Cardiac septum (tissue), 1 donor: Measurements from ENCODE around the gene CD72. TPM values are rescaled to one million over a fixed set of nuclear protein-coding genes. Genes with fewer than 3 reads are reported as not detected.
"Not testable (repeated sequence)": the region's sequence is repeated elsewhere in the genome, so short reads cannot be mapped to it uniquely, and the experiment has no call there.

Source experiments
- DNase-seq: peaks from one replicate; pipeline ENCODE4 v3.0.0-alpha.2; 2020; ENCODE audit warnings: low spot score
- intact Hi-C: fragments of 100-400 bp; cut with DNase I; formaldehyde crosslinking; loops from one replicate; pipeline ENCODE4 v1.14.0; 2022
- total RNA-seq: library from RNA; stranded (reverse); fragmentation: NEBNext Ultra II Directional; extraction: Animal tissue kit (Norgen Biotek cat#: 25700); gene quantifications from one replicate; pipeline ENCODE4 v1.2.1, GENCODE V29; 2021
- donor health status: DM: no; HTN: no; CAD: no.

Gene CD72
- total RNA-seq, 1 donor from 2014 or later = 0.59 TPM

GRCh38 chr9:35651956-35652828 lies 34.0 kb upstream of the CD72 start:
- intact Hi-C loops = no loop called here
- peak; percentile 41 for DNase-seq

GRCh38 chr9:35650341-35651158 lies 32.3 kb upstream of the CD72 start, which contains the start of gene SIT1:
TSS of gene SIT1 (minus strand) at chr9:35650931. CDS start at chr9:35650853, 78 bp downstream.
- no peak for DNase-seq
- intact Hi-C loops = no loop called here

- intact Hi-C loops = loop anchor here (5.0 kb wide), 1 partner anchor 42 kb away; the partner anchor contains the start of gene TESK1
- no peak for DNase-seq
Measured at GRCh38 chr9:35649431-35650340, 31.5 kb upstream of the CD72 start.

GRCh38 chr9:35646533-35647265 lies 28.5 kb upstream of the CD72 start:
- peak; percentile 96 for DNase-seq
- intact Hi-C loops = loop anchor here (5.0 kb wide), 1 partner anchor 39 kb away; the partner anchor contains the start of gene TESK1

- no peak for DNase-seq
- intact Hi-C loops = loop anchor here (5.0 kb wide), 1 partner anchor 39 kb away; the partner anchor contains the start of gene TESK1
Measured at GRCh38 chr9:35646153-35646532, 27.9 kb upstream of the CD72 start.

GRCh38 chr9:35645736-35646135 lies 27.5 kb upstream of the CD72 start:
- intact Hi-C loops = loop anchor here (5.0 kb wide), 1 partner anchor 38 kb away; the partner anchor contains the start of gene TESK1
- not testable (repeated sequence) for DNase-seq

- intact Hi-C loops = no loop called here
- no peak for DNase-seq
Measured at GRCh38 chr9:35643046-35643445, 24.8 kb upstream of the CD72 start.

- intact Hi-C loops, DNase-seq: not testable (repeated sequence)
Measured at GRCh38 chr9:35641478-35641877, 23.3 kb upstream of the CD72 start.

- DNase-seq, intact Hi-C loops: not testable (repeated sequence)
Measured at GRCh38 chr9:35640431-35640830, 22.2 kb upstream of the CD72 start.

- DNase-seq = no peak
- intact Hi-C loops = no loop called here
Measured at GRCh38 chr9:35639631-35640030, 21.4 kb upstream of the CD72 start.

- DNase-seq, intact Hi-C loops: not testable (repeated sequence)
Measured at GRCh38 chr9:35639225-35639624, 21.0 kb upstream of the CD72 start.

- intact Hi-C loops, DNase-seq: not testable (repeated sequence)
Measured at GRCh38 chr9:35638751-35639150, 20.5 kb upstream of the CD72 start.

- intact Hi-C loops = not testable (repeated sequence)
Measured at GRCh38 chr9:35637427-35637955, 19.3 kb upstream of the CD72 start.

GRCh38 chr9:35636877-35637246 lies 18.6 kb upstream of the CD72 start:
- not testable (repeated sequence) for DNase-seq

More at GRCh38 chr9:35637427-35637955, 19.3 kb upstream of the CD72 start:
- not testable (repeated sequence) for DNase-seq

GRCh38 chr9:35636135-35636876 lies 18.1 kb upstream of the CD72 start:
- intact Hi-C loops = no loop called here
- no peak for DNase-seq

More at GRCh38 chr9:35636877-35637246, 18.6 kb upstream of the CD72 start:
- intact Hi-C loops = not testable (repeated sequence)

GRCh38 chr9:35635730-35636129 lies 17.5 kb upstream of the CD72 start:
- no peak for DNase-seq
- intact Hi-C loops = no loop called here

GRCh38 chr9:35629597-35629996 lies 11.4 kb upstream of the CD72 start:
- intact Hi-C loops = no loop called here
- no peak for DNase-seq
